Esophagus squamous epithelium (tissue), 4 donors: ENCODE data around the gene CLASP2.

Experiments
- POLR2A ChIP-seq, 4 donors: fragments of 450-650 bp; IDR thresholded peaks; one replicate each; pipeline ENCODE4 v1.6.1; 2017; ENCODE audit warnings: antibody characterized with exemption in 4 of 4, mild to moderate bottlenecking in 4 of 4, moderate library complexity in 3 of 4
- TF ChIP-seq, protein P1 (sequence below), 6 experiments: fragments of 450-650 bp in 4 of 6; fragments of 200-600 bp in 2 of 6; sonication (generic) in 2 of 6; IDR thresholded peaks; one replicate each; pipeline ENCODE4 v1.5.1; 2016 to 2019; ENCODE audit warnings: antibody characterized with exemption in 6 of 6, mild to moderate bottlenecking in 4 of 6, moderate library complexity in 4 of 6

DNA sequence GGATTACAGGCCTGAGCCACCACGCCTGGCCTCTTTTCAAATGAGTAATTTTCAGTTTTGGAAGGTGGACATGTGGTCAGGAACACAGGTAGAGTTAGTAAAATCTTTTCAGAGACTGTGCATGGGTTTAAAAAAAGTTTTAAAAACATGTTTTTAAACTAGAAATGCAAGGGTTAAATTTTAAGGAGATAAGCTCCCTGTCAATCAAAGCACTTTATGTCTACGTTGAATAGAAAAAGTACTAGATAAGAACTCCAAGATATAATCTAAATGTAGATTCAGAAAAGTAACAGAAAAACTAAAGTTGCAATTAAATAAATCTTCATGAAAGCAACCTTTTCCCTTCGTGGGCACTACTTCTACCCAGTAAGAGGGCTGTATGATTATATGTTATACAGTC is 131.7 kb downstream of the CLASP2 start:
- TF ChIP-seq, protein P1, sequence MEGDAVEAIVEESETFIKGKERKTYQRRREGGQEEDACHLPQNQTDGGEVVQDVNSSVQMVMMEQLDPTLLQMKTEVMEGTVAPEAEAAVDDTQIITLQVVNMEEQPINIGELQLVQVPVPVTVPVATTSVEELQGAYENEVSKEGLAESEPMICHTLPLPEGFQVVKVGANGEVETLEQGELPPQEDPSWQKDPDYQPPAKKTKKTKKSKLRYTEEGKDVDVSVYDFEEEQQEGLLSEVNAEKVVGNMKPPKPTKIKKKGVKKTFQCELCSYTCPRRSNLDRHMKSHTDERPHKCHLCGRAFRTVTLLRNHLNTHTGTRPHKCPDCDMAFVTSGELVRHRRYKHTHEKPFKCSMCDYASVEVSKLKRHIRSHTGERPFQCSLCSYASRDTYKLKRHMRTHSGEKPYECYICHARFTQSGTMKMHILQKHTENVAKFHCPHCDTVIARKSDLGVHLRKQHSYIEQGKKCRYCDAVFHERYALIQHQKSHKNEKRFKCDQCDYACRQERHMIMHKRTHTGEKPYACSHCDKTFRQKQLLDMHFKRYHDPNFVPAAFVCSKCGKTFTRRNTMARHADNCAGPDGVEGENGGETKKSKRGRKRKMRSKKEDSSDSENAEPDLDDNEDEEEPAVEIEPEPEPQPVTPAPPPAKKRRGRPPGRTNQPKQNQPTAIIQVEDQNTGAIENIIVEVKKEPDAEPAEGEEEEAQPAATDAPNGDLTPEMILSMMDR (IDR thresholded peaks at IDR 0.05) = no peak
- TF ChIP-seq POLR2A (IDR thresholded peaks at IDR 0.05) = no peak
